ENCODE measurements around the gene WDR47.
A peak's percentile ranks its signal among the peaks of the same experiment; 100 is the strongest.
"Not testable (repeated sequence)": the region's sequence is repeated elsewhere in the genome, so short reads cannot be mapped to it uniquely, and the experiment has no call there.

The WDR47 gene

DNA sequence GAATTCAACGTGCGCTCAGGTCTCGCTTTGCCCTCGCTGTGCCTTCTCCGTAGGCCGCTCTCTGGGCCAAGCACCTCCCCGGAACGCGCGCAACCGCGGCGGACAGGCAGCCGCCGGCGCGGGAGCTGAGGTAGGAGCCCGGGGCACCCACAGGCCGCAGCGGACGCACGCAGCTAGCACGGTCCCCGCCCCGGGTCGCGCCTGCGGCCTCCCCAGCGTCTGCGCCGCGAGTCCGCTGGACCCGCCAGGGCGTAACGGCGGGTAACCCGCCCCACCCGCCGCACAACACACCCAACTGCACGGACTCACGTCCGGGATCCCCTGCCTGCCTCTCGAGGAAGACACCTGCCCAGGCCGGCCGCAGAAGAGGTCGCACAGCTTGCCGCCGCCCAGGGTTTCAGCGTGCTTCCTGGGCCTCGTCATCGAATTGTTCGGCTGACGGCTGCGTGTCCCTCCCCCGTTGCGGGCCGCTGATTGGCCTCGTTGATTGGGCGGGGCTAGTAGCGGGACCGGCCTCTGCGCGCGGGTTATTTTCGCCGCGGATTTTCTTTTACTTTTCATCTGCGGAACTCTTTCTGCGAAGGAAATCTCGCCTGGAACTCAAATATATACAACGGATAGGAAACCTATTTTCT is 78.7 kb downstream of the WDR47 start, which contains the start of gene CLCC1:
TSS of gene CLCC1 (minus strand) at position 433 of the 635 bp plus-strand sequence. CDS start 13,047 bp downstream, outside the sequence.
- DNase-seq (ENCODE audit: low read depth, low spot score) = peak; percentile 91

DNA sequence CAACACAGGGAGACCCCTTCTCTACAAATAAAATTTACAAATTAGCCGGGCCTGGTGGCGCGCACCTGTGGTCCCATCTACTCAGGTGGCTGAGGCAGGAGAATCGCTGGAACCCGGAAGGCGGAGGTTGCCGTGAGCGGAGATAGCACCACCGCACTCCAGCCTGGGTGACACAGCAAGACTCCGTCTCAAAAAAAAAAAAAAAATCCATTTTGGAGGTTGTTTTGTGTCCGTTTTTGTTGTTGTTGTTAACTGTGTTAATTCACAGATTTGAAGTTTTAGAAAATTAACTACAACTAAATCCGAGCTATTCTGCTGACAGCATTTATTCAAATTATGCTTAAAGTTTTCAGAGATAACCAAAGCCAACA is 79.2 kb downstream of the WDR47 start:
- DNase-seq (ENCODE audit: low read depth, low spot score) = peak; percentile 62

DNA sequence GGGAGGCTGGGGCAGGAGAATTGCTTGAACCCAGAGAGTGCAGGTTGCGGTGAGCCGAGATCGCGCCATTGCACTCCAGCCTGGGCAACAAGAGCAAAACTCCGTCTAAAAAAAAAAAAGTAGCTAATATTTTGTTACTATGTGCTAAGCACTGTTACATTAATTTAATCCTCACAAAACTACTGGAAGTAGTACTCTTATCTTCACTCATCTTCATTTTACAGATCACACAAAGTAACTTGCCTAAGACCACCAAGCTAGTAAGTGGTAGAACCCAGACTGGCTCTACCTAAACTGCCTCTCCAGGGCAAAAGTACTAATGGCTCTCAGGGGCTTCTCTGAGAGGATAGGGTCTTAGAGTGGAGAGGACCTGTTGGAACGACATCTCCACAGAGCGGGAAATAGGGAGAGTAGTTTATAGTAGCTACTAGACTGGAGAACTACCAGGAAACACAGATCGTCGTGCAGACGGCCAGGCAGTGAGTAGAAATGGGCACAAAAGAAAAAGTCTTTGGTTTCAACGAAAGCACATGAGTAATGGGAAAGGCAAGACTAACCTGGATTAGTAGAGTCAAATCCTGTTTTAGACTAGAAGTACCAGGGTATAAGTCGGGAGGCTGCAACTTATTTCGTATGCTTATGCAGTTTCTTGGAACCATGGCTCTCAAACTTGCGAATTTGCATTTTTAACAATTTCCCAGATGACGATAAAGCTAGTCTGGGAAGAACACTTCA is 80.0 kb downstream of the WDR47 start:
- DNase-seq (ENCODE audit: low read depth, low spot score) = peak; percentile 12

DNA sequence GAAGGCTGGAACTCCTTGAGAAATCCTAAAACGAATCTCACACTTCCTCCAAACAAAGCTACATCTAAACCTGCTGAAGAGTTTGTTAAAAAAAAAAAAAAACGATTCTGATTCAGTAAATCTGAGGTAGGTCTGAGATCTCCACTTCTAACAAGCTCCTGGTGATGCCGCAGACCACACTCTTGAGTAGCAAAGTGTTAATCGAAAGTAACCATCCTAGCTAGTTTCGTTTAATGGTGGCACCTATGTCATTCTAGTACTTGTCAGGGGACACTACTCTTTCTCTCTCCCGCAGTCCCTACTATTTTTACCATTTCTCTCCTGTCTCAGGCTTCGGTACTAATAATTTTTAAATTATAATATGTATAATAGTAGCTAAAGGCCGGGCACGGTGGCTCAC is 80.7 kb downstream of the WDR47 start:
- no peak for DNase-seq (ENCODE audit: low read depth, low spot score)

DNA sequence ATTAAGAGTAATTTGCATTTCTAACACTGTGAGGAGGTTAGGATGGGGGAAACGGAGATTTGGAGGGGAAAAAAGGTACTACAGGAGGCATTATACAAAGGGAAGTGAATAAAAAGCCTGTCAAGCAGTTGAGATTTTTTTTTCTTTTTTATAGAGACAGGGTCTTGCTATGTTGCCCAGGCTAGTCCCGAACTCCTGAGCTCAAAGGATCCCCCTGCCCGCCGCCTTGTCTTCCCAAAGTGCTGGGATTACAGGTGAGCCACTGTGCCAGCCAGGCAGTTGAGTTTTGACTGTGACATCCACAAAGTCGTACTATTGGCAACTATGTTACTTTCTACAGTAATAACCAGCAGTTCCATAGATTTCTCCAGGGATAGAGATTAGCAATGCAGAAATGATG is 81.2 kb downstream of the WDR47 start:
- no peak for DNase-seq (ENCODE audit: low read depth, low spot score)

DNA sequence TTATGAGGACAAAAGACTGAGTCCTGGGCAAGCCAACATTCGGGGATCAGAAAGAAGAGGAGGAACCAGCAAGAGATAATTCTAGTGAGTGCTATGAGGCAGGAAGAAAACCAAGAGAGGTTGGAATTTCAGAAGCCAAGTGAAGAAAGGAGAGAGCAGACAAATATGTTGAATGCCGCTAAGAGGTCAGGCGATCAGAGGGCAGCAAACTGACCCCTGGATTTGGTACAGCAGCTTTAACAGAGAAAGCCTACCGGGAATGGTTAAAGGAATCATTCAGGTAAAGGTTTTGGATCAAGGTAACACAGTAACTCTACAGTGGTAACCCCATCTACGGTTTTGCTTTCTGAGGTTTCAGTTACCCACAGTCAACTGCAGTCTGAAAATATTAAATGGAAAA is 84.0 kb downstream of the WDR47 start:
- DNase-seq (ENCODE audit: low read depth, low spot score) = no peak

DNA sequence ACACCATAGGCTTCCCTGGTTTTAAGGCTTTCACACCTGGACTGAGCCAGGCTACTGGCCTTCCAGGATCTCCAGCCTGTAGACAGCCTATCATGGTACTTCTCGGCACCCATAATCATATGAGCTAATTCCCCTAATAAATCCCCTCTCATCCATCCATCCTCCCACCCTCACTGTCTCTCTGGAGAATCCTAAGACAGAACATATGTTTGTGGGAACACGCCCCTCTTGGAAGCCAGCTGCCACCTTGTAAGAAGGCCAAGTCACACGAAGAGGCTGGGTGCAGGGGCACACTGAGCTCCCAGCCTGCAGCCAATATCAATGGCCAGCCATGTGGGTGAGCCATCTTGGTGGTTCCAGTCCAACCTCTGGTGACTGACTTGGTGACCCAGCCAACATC is 86.0 kb downstream of the WDR47 start:
- DNase-seq (ENCODE audit: low read depth, low spot score) = no peak

DNA sequence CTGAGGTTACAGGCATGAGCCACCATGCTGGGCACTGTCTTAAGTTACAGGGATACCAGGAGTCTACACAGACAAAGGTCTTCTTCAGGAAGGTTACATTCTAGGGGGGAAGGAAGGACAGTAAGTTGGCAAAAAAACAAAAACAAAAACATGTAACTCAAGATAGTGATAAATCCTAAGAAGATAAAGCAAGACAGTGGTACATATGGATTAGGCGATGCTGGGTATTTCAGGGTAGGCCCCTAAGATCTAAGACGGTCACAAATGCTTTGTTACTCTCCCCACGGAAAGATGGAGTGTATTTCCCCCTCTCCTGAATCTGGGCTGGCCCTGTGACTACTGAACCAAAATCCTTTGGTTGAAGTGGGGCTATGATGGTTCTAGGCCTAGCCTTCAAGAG is 86.8 kb downstream of the WDR47 start:
- DNase-seq (ENCODE audit: low read depth, low spot score) = no peak

DNA sequence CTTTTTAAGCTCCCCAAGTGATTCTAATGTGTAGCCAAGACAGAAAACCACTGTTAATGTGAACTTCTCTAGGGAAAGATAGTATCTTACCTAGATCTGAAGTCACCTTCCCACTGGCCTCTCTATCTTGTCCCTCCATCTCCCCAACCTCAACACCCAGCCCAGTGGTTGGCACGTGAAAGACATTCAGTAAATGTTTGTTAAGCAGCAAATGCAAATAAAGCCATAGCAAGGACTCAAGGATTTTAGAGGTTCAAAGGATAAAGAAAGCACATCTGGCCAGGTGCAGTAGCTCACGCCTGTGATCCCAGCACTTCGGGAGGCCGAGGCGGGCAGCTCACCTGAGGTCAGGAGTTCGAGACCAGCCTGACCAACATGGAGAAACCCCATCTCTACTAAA is 88.5 kb downstream of the WDR47 start:
- DNase-seq (ENCODE audit: low read depth, low spot score) = no peak

DNA sequence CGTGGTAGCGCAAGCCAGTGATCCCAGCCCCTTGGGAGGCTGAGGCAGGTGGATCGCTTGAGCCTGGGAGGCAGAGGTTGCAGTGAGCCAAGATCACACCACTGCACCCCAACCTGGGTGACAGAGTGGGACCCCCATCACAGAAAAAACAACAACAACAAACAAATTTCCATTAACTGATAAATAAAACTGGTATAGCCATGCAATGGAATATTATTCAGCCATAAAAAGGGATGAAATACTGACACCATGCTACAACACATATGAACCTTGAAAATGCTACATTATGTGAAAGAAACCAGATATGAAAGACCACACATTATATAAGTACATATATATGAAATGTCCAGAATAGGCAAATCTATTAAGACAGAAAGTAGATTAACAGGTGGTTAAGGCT is 90.7 kb downstream of the WDR47 start:
- DNase-seq (ENCODE audit: low read depth, low spot score) = no peak

DNA sequence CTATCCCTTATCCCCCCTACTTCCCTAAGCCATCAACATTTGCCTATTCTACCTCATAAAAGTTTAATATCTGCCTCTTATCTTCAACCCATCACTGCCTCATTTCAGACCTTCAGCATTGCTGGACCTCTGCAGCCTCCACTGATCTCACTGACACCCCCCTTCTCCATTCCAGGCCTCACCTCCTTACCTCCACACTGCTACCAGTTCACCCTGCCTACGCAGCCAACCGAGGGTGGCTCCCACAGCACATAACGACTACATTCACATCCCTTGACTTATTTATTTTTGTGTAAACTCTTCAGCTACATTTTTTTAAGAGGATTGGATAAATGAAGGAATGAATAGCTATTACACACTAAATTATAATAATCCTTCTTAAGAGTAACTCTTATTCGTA is 92.9 kb downstream of the WDR47 start:
- no peak for DNase-seq (ENCODE audit: low read depth, low spot score)

DNA sequence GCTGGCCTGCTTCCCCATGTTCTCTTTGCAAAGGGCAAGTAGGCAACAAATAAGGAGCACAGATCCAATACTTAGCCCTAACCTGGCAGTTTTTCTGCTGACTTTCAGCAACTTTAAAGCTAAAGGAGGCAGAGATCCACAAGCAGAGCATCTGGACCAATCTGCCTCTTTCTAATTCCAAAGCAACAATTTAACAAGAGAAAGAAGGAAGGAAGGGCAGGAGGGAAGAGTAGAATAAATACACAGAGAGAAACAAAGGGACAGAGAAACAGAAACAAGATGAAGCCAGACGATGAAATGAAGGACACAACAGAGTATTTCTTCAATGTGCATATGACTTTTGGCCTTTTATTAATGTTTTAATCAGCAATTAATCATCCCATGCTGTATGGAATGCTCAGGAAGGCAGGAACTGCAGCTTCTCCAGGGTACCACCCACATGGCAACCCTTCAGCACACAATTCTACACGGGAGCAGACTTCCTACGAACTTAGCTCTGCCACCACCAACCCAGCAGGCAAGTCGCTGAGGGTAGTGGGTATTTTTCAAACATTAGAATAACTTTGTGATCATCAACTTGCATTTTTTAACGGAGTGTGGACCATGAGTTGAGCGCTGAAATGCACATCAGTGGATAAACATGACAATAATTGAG is 93.9 kb downstream of the WDR47 start:
- peak; percentile 5 for DNase-seq (ENCODE audit: low read depth, low spot score)

DNA sequence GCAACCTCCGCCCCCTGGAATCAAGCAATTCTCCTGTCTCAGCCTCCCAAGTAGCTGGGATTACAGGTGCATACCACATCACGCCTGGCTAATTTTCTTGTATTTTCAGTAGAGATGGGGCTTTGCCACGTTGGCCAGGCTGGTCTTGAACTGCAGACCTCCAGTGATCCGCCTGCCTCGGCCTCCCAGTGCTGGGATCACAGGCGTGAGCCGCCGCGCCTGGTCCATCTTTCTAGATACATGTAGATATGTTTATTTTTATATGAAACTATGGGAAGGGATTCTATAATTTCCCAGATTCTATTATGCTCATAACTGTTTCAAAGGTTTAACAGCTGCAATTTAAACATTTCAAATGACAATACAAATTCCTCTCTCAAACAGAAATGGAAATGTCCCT is 105.7 kb downstream of the WDR47 start:
- no peak for DNase-seq (ENCODE audit: low read depth, low spot score)

DNA sequence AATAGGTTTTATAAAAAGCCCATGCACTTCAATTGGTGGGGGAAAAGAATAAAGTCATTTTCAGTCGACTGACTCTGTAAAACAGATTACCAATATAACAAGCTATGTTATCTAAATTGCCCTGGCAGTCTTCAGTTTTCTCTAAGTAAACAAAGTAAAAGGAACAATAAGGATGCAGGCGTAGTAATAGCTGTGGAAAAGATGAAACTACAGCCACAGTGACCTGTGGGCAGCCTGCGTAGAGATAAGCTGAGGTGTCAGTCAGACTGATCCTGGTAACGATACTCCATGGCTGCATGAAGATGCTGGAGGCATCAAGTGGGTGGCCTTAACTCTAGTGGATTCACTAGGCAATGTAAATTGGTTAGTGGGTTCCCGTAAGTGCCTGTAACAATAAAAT is 108.0 kb downstream of the WDR47 start:
- no peak for DNase-seq (ENCODE audit: low read depth, low spot score)

DNA sequence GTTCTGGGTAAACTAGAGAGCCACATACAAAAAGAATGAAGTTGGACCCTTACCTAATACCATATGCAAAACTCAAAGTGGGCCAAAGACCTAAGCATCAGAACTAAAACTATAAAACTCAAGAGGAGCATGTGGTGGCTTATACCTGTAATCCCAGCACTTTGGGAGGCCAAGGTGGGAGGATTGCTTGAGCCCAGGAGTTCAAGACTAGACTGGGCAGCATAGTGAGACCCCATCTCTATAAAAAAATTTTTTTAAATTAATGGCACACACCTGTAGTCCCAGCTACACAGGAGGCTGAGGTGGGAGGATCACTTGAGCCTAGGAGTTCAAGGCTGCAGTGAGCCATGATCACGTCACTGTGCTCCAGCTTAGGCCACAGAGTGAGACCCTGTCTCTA is 114.3 kb downstream of the WDR47 start:
- not testable (repeated sequence) for DNase-seq (ENCODE audit: low read depth, low spot score)

DNA sequence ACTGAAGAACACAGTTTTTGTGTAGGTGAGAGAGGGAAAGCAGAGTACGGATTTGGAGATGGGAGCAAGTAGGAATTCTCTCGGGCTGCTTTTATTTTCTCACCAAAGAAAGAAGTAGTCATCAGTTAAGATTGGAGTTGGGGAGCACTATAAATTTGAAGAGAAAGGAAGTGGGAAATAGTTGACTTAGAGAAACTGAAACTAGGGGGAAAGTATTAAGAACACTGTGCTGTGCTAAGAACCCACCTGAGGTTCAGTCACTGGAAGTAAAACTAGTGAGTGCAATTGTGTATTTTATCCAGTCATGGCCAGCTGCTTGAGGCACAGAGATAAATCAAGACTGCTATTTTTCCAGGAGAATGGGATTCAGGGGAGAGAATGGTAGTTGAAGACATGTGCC is 116.0 kb downstream of the WDR47 start:
- no peak for DNase-seq (ENCODE audit: low read depth, low spot score)
